Upper lobe of right lung (tissue), 1 donor: Measurements from ENCODE around the gene ABHD6. TPM values are rescaled to one million over a fixed set of nuclear protein-coding genes. Genes with fewer than 3 reads are reported as not detected.
"Not testable (repeated sequence)": the region's sequence is repeated elsewhere in the genome, so short reads cannot be mapped to it uniquely, and the experiment has no call there.

Experiments used
- ATAC-seq: fragments of 200-7000 bp; cut with Tn5 transposase; one replicate; pipeline ENCODE4 v1.9.1; 2020; ENCODE audit warnings: mild to moderate bottlenecking, moderate library complexity
- DNase-seq: peaks from one replicate; pipeline ENCODE4 v3.0.0-alpha.2; 2020
- H3K27ac ChIP-seq: fragments of 200-600 bp; one replicate; pipeline ENCODE4 v1.8.0; 2022
- H3K27me3 ChIP-seq: fragments of 200-600 bp; one replicate; pipeline ENCODE4 v1.8.0; 2022; ENCODE audit warnings: mild to moderate bottlenecking
- H3K36me3 ChIP-seq: fragments of 200-600 bp; one replicate; pipeline ENCODE4 v1.8.0; 2022
- H3K4me1 ChIP-seq: fragments of 200-600 bp; one replicate; pipeline ENCODE4 v1.8.0; 2022
- H3K4me3 ChIP-seq: fragments of 200-600 bp; one replicate; pipeline ENCODE4 v1.8.0; 2022; ENCODE audit warnings: mild to moderate bottlenecking
- H3K9me3 ChIP-seq: fragments of 200-600 bp; one replicate; pipeline ENCODE4 v1.8.0; 2022
- intact Hi-C: fragments of 100-400 bp; cut with DNase I; formaldehyde crosslinking; loops from one replicate; pipeline ENCODE4 v1.11.0; 2022
- total RNA-seq: library from RNA; stranded (reverse); fragmentation: NEBNext Ultra II Directional; extraction: Animal tissue kit (Norgen Biotek cat#: 25700); gene quantifications from one replicate; pipeline ENCODE4 v1.2.1, GENCODE V29; 2021
- TF ChIP-seq, protein P1 (sequence below): fragments of 200-600 bp; IDR thresholded peaks from one replicate; pipeline ENCODE4 v1.8.0; 2022; ENCODE audit warnings: antibody characterized with exemption
- donor health status: DM: no; HTN: yes; CAD: no; lungs with severe emphysema.

Gene ABHD6
- total RNA-seq, 1 donor from 2014 or later, result 19.1 TPM

DNA sequence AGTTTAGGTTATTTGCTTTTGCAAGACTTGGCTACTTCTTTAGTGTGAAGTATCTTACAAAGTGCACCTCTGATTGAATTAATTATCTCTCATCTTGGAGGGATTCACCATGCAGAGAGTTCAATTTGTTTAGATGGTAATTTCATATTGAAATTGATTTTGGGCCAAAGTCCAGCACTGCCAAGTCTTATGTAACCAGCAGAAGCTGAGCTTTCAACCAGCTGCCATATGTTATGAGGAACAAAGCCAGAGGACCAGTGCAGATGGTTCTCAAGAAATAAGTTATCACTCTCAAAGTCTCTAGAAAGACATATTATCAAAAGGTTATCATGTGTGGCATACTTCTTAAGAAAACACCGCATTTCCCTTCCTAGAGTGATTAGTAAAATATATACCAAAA is 29.0 kb downstream of the ABHD6 start:
- Histone ChIP-seq H3K4me3 (no peak overlapping the region), H3K36me3 (peaks cover 12% of the 10 kb centered on the region), H3K4me1 (no peaks in the 10 kb centered on the region), H3K27me3 (no peaks in the 10 kb centered on the region), H3K9me3 (no peaks in the 10 kb centered on the region), H3K27ac (no peak overlapping the region)
- no peak for DNase-seq
- intact Hi-C loops, result no loop called here
- no peak for ATAC-seq
- TF ChIP-seq, protein P1, sequence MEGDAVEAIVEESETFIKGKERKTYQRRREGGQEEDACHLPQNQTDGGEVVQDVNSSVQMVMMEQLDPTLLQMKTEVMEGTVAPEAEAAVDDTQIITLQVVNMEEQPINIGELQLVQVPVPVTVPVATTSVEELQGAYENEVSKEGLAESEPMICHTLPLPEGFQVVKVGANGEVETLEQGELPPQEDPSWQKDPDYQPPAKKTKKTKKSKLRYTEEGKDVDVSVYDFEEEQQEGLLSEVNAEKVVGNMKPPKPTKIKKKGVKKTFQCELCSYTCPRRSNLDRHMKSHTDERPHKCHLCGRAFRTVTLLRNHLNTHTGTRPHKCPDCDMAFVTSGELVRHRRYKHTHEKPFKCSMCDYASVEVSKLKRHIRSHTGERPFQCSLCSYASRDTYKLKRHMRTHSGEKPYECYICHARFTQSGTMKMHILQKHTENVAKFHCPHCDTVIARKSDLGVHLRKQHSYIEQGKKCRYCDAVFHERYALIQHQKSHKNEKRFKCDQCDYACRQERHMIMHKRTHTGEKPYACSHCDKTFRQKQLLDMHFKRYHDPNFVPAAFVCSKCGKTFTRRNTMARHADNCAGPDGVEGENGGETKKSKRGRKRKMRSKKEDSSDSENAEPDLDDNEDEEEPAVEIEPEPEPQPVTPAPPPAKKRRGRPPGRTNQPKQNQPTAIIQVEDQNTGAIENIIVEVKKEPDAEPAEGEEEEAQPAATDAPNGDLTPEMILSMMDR, result no peak

DNA sequence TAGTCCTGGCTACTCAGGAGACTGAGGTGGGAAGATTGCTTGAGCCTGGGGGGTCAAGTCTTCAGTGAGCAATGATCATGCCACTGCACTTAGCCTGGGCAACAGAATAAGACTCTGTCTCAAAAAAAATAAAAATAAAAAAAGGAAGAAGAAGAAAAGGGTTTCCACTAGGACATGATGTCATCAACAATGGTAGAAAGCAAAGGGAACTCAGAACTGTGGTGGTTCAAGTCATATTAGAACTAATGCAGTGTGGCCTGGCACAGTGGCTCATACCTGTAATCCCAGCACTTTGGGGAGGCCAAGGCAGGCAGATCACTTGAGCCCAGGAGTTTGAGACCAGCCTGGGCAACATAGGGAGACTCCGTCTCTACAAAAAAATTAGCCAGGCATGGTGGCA is 30.0 kb downstream of the ABHD6 start:
- DNase-seq, ATAC-seq, H3K4me3 ChIP-seq, H3K9me3 ChIP-seq, H3K27ac ChIP-seq, H3K27me3 ChIP-seq, intact Hi-C loops, H3K4me1 ChIP-seq: not testable (repeated sequence)
- H3K36me3 ChIP-seq, result peaks cover 12% of the 10 kb centered on the region

DNA sequence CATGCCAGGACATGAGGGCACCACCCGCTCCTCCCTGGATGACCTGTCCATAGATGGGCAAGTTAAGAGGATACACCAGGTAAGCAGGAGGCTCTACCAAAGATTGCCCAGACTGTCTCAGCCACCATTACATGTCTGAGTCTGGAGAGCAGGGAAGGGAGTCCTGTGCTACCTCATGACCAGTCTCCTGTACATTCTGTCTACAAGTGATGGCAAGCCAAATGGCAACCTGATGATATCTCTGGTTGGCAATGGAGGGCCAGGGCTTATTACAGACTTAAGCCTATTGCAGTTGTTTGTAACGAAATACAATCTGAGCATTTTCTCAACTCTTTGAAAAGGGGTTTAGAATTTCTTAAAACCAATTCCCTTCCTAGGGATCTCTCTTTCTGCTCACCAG is 31.8 kb downstream of the ABHD6 start:
- TF ChIP-seq, protein P1, result no peak
- H3K4me3 ChIP-seq, result no peak overlapping the region
- no peaks in the 10 kb centered on the region for H3K27me3 ChIP-seq
- H3K27ac ChIP-seq, result no peak overlapping the region
- intact Hi-C loops, result no loop called here
- no peaks in the 10 kb centered on the region for H3K9me3 ChIP-seq
- peaks cover 12% of the 10 kb centered on the region for H3K36me3 ChIP-seq
- DNase-seq (no peak), ATAC-seq (no peak)
- peaks cover 4% of the 10 kb centered on the region for H3K4me1 ChIP-seq

DNA sequence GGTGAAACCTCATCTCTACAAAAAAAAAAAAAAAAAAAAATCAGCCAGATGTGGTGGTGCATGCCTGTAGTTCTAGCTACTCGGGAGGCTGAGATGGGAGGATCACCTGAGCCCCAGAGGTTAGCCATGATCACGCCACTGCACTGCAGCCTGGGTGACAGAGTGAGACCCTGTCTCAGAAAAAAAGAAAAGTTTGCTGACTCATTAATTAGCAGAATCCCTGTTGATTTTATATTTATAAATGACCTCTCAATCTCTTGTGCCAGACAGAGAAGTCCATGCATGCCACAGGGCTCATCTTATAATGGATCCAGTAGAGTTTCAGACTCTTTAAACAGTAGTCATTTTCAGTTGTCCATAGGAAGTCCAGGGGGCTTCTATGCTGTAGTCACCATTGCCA is 32.9 kb downstream of the ABHD6 start:
- peaks cover 4% of the 10 kb centered on the region for H3K4me1 ChIP-seq
- no peak for ATAC-seq
- intact Hi-C loops, result no loop called here
- H3K36me3 ChIP-seq, result peaks cover 18% of the 10 kb centered on the region
- TF ChIP-seq, protein P1, result no peak
- H3K4me3 ChIP-seq, result no peak overlapping the region
- no peaks in the 10 kb centered on the region for H3K27me3 ChIP-seq
- no peaks in the 10 kb centered on the region for H3K9me3 ChIP-seq
- no peak for DNase-seq
- H3K27ac ChIP-seq, result no peak overlapping the region

DNA sequence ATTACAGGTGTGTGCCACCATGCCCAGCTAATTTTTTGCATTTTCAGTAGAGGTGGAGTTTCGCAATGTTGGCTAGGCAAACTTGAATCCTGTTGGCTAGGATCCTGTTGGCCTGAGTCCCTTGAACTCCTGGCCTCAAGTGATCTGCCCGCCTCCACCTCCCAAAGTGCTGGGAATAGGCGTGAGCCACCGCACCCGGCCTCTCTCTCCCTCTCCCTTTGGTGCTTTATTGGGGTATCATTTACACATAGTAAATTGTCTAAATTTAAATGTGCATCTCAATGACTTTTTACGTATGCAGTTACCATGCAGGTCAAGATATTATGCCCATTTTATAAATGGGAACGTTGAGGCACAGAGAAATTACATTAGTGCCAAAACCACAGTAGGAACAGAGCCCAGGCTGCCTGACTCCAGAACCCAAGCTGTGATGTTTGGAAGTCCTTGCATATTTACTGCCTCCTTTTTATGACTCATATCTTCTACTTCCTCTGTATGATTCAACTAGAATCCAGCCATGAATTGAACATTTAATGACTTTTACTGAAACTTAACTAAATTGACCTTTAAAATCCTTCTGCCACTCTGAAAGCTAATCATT is 34.4 kb downstream of the ABHD6 start:
- H3K4me3 ChIP-seq, result no peak overlapping the region
- no peak for DNase-seq
- peaks cover 4% of the 10 kb centered on the region for H3K4me1 ChIP-seq
- no peaks in the 10 kb centered on the region for H3K9me3 ChIP-seq
- peak overlapping the region; percentile 7 for H3K27ac ChIP-seq
- TF ChIP-seq, protein P1, result no peak
- H3K27me3 ChIP-seq, result no peaks in the 10 kb centered on the region
- peaks cover 18% of the 10 kb centered on the region for H3K36me3 ChIP-seq
- peak; percentile 57 for ATAC-seq
- intact Hi-C loops, result no loop called here

DNA sequence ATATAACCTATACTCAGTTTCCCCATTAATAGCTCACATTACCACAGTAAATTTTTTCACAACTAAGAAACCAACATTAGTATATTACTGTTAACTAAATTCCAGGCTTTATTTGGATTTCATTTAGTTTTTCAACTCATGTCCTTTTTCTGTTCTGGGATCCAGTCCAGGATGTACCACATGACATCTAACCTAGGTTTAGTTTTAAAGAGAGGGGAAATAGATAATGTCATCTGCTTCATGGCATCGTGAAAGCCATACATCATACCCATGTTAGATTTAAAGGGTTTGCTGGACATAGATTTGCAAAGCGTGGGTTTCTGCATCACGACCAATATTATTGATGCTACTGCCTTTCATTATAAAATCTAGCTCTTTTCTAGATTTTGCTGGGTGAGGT is 35.3 kb downstream of the ABHD6 start:
- no peak overlapping the region for H3K27ac ChIP-seq
- no peaks in the 10 kb centered on the region for H3K9me3 ChIP-seq
- no peaks in the 10 kb centered on the region for H3K27me3 ChIP-seq
- TF ChIP-seq, protein P1, result no peak
- DNase-seq (no peak), ATAC-seq (no peak)
- intact Hi-C loops, result no loop called here
- H3K4me1 ChIP-seq, result peaks cover 4% of the 10 kb centered on the region
- H3K4me3 ChIP-seq, result no peak overlapping the region
- peaks cover 18% of the 10 kb centered on the region for H3K36me3 ChIP-seq

DNA sequence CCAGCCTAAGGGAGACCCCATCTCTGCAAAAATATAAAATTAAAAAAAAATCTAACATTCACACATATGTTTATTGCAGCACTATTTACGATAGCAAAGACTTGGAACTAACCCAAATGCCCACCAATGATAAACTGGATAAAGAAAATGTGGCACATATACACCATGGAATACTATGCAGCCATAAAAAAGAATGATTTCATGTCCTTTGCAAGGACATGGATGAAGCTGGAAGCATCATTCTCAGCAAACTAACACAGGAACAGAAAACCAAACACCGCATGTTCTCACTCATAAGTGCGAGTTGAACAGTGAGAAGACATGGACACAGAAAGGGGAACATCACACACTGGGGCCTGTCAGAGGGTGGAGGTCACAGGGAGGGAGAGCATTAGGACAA is 35.8 kb downstream of the ABHD6 start:
- ATAC-seq, H3K9me3 ChIP-seq, H3K4me3 ChIP-seq, H3K4me1 ChIP-seq, intact Hi-C loops, H3K27ac ChIP-seq, DNase-seq, H3K27me3 ChIP-seq: not testable (repeated sequence)
- peaks cover 18% of the 10 kb centered on the region for H3K36me3 ChIP-seq
